IPS-NIHi7 (cell line): ENCODE data around the gene VOPP1.

ENCODE experiments used
- DNase-seq: peaks from one replicate; pipeline ENCODE4 v3.0.0; 2012; ENCODE audit warnings: mixed read lengths; ENCODE audit errors: extremely low spot score

The VOPP1 gene

DNA sequence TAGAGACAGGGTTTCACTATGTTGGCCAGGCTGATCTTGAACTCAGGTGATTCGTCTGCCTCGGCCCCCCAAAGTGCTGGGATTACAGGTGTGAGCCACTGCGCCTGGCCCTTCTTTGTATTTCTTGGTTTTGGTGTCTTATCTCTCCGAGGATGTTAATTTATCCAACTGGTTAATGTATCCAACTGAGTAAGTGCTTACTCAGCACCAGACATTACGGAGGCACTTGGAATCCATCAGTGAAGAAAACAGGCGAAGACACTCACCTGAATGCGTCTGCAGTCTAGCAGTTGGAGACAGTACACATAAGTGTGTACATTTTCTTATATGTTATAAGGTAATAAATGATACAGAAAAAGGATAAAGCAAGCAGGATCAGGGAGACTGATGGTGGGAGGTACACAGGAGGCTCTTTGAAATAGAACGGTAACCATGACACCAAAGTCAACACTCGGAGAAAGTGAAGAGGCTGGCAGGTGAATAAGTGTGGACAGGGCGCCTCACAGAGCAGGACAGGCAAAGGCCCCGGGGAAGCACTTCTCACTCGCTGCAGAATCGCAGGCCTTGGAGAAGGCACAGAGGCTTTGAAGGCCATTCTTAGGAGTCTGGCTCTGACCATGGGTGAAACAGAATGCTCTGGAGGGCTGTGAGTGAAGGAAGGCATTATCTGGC, 134.1 kb downstream of the VOPP1 start:
- no peak for DNase-seq

DNA sequence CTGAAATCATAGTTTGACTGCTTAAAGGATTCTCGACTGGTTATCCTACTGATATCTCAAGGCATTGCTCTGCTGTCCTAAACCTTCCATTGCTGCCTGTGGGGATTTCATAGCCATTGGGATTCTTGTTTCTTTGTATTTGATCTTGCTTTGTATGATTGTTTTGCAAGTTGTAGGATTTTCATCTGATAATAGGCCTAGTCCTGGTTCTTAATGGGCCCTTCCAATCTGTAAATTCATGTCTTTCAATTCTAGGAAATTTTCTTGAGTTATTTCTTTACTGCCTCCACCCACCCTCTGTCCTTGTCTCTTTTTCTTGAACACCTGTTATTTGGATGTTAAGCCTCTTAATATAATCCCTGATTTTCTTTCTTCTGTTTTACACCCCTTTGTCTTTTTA, 134.9 kb downstream of the VOPP1 start:
- DNase-seq = no peak

DNA sequence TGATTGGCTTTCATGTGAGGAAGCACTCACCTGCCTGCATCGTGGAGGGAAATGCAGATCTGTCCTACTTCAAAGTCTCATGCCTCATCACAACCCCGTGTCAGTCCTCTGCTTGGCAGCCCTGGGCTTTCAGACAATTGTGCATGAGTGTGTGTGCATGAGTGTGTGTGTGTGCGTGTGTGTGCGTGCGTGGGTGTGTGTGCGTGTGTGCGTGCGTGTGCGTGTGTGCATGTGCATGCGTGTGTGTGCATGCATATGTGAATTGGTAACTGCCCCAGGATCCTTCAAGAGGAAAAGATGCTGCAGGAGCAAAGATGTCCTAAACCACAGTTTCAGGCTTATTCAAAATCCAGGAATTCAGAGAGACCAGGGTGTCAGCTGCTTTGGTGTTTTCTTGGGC, 135.8 kb downstream of the VOPP1 start:
- no peak for DNase-seq

DNA sequence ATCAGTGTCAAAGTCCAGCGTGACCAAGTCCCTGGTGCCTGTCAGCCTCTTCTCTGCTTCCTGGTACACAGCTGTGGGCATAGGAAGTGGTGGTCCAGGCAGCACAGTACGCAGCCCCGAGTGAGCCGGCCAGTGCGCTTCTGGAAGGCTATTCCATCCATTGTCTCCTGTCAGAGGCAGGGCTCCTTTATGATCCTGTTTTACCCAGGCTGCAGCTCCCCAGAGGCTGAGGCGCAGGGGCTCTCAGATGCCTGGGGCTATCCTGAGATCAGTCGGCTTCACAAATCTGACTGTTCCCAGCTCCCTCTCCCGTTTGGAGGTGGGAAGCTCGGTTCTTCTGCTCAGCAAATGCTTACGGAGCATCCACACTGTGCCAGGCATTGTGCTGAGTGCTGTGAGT, 136.8 kb downstream of the VOPP1 start:
- no peak for DNase-seq

DNA sequence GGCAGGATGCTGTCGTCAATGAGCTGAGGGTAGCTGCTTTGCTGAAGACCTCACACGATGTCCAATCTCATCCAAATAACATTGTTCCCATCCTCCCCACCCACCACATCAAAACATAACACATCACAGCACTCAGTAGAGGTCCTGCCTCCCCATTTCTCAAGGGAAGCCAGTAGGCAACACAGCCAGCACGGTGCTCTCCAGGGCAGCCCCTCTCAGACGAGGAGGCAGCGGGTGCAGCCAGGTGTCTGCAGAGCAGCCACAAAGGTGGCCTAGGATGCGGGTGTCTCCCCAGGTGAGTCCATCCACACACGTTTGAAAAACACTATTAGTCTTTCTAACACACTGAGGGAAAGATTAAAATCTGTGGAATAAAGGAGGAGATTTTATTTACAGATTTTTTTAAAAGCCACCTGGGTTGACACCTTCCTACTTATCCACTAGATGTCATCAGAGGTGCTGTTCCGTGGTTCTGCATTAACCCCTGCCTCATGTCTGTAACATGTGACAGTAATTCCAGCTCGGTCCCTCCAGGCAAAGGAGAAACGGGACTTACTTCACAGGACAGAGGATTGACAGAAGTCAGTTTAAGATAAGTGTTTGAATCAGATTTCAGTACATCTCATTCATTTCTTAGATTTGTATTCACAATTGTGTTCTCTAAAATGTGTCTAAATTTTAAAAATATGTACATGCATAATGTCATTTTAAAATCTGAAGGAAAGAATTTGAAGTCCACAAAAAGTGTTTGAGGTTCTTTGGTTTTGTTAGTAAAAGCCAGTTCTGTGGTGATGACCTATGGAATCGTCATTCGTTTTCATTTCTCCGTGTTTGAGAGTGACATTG, 139.1 kb downstream of the VOPP1 start:
- DNase-seq = peak; percentile 63

DNA sequence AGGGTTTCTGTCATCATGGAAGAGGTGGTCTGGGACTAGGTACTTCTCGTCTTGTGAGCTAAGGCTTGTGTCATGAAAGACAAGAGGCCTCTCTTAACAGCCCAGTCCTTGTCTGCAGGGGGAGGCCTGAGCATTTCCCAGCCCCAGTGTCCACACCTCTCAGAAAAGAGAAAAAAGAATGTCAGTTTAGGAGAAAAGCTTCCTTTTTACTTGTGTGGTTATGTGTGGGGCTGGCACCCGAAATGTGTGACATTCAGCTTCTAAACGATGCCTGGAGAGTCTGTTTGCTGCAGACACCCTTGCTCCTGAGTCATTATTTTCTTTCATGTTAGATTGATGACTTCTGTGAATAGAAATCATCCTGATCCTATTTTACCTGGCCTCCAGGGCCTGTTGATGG, 139.8 kb downstream of the VOPP1 start:
- DNase-seq = no peak

DNA sequence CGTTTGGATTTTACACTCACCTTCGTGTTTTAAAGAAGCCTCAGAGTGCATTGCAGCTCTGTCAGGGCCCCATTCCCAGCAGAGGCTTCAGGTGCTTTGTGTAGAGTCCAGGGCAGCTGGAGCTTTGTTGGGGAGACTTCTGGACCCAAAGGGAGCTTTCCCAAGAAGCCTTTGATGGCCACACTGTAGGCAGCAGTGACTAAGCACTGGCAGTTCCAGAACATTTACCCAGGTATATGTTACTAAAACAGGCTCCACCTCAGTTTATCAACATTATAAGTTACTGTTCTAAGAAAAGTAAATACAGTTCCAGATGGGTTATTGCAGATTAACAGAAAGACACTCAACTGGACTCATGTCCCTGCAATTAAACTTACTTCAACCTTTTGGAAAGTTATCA, 140.4 kb downstream of the VOPP1 start:
- no peak for DNase-seq

DNA sequence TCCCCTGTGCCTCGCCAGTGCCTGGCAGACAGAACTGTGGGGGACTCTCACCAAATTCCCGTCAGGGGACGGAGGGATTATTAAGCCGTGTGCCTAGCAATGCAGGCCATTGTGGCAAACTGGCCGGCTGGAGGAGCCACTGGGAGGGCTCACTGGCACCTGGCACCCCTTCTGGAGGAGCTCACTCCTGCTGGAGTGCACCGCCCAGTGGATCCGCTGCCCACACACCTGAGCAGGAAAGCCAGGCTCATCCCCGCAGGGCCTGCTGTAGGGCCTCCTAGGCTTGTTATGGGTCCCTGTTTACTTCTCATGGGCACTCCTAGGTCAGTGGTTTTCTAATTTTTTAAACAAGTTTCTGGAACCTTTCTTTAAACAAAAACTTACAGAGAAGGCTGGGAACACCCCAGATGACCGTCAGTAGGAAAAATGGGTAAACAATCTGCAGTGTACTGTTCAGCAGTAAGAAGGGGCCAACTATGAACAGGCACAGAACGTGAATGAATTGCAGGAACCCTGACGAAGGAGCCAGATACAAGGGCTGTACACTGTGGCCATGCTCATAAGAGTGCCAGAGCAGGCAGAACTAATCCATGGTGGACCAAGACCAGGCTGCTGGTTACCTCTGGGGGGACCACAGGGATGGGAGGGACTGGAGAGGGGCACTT, 142.3 kb downstream of the VOPP1 start:
- no peak for DNase-seq

DNA sequence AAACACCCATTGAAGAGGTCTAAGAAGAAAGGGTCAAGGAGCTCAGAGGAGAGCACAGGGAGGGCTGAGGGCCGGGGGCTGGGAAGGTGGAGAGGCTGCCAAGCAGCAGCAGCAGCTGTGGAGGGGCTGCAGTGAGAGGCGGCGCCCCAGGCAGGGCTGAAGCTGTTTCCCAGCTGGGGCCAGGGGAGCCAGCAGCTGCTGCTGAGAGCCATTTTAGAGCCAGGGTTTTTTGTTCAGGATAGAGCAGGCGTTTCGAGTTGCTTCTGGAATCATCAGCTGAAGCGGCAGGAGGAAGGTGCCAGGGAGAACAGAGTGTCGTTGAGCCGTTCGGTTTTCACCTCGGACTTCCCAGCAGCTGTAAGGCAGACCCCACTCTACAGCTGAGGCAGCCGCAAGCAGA, 144.5 kb downstream of the VOPP1 start:
- DNase-seq = no peak

DNA sequence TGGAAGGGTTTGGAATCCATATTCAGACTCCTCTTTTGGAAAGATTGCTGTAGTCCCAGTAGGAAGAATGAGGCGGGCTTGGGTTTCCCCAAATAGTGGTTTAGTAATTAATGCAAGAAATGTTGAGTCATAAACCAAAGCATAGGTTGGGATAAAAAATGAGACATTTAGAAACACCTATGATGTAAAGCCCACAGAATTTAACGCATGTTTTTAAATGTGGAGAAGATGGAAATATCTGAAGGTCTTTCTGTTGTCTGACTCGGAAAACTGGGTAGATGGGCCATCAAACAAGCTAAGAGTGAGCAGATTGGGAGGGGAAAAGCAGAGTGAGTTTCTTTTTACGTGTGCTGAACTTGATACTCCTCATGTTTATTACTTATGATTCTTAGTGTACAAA, 145.0 kb downstream of the VOPP1 start:
- DNase-seq = no peak

DNA sequence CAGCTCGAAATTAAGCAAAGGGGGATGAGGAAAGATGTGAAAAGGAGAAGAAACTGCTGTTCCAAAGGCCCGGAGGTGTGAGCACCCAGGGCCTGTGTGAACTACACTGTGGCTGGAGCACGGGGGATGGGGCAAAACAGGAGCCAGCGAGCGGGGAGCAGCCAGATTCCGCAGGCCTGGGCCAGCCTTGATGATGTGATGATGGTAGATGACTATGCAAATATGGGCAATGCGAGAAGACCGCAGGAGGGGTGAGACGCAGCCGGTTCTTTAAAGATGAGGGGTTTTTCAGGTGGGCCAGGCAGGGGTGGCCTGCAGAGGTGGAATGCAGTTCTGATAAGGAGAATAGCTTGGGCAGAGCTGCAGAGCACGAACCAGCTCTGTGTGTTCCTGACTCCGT, 145.6 kb downstream of the VOPP1 start:
- peak; percentile 60 for DNase-seq

DNA sequence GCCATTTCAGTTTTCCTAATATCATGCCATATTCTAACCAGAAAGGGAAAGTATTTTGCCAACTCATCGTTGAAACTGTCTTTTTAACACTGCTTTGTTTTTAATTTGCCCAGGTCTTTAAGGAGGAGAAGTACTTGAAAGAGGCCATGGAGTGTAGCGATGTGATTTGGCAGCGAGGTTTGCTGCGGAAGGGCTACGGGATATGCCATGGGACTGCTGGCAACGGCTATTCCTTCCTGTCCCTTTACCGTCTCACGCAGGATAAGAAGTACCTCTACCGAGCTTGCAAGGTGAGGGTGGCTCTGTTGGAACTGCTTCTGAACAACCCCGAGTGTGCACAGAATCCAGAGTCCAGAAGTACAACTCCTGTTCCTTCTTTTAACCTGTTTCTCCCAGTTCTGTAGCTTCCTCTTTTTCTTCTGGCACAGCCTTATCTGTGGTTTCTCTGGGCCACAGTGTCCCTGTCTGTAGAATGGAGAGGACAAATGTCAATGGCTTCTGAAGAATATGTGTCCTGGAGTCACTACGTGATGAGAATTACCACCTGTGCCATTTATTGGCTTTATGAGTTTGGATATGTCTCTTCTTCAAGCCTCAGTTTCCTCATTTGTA, 147.1 kb downstream of the VOPP1 start:
- no peak for DNase-seq

DNA sequence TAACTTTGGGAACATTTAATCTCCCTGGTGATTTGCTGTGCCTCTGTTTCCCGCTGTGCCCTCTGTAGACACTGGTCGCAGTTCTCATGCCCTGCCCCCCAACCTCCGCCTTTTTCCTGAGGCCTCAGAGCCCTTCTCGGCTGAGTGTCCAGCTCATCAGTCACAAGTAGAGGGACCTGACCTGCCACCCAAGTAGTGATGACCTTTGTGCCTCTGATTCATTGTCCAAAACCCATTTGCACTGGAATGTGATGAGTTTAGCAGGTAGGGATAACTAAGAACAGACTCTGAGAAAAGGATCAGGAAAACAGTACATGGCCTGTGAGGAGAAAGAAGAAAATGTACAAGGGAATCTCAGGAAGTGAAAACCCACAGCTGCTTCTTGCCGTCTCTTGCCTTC, 148.4 kb downstream of the VOPP1 start:
- no peak for DNase-seq

DNA sequence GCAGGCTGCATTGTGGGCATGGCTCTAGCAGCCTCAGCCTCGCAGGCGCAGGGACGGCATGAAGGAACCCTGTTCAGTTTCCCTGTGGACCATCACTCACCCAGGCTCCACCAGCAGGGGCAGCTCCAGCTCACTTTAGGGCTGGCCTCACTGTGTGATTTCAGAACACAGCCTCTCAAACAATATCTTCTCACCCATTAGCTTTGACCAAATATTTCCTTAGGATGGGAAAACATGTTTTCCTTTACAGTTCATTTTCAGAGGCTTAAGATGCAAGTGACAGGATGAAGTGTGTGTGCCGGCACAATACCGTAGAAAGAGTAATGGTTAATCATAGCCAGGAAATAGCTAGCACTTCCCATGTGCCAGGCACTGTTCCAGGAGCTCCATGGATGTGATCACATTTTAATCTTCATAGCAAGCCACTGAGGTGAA, 149.0 kb downstream of the VOPP1 start:
- DNase-seq = no peak
